GM12874 (cell line): ENCODE data around the gene TLR9.

Experiments used
- TF ChIP-seq, protein P1 (sequence below): IDR thresholded peaks from 2 replicates; pipeline ENCODE4 v1.5.1; 2011; ENCODE audit warnings: low read depth, mild to moderate bottlenecking, control low read depth, low read length, moderate library complexity; ENCODE audit not compliant: insufficient read depth

TLR9 gene

GRCh38 chr3:52195823-52196331 is 29.6 kb downstream of the TLR9 start:
- TF ChIP-seq, protein P1, sequence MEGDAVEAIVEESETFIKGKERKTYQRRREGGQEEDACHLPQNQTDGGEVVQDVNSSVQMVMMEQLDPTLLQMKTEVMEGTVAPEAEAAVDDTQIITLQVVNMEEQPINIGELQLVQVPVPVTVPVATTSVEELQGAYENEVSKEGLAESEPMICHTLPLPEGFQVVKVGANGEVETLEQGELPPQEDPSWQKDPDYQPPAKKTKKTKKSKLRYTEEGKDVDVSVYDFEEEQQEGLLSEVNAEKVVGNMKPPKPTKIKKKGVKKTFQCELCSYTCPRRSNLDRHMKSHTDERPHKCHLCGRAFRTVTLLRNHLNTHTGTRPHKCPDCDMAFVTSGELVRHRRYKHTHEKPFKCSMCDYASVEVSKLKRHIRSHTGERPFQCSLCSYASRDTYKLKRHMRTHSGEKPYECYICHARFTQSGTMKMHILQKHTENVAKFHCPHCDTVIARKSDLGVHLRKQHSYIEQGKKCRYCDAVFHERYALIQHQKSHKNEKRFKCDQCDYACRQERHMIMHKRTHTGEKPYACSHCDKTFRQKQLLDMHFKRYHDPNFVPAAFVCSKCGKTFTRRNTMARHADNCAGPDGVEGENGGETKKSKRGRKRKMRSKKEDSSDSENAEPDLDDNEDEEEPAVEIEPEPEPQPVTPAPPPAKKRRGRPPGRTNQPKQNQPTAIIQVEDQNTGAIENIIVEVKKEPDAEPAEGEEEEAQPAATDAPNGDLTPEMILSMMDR, result no peak

DNA sequence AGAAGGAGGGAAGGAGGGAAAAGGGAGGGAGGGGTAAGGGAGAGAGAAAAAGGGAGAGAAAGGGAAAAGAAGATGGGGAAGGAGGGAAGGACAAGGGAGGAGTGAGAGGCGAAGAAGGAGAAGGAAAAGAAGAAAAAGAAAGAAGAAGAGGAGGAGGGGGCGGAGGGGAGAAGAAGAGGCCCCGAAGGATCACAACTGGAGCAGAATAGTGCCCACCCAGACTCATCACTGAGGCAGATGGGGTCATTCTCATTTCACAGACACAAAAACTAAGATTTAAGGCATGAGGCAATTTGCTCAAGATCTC is 30.2 kb downstream of the TLR9 start:
- TF ChIP-seq, protein P1, result no peak

DNA sequence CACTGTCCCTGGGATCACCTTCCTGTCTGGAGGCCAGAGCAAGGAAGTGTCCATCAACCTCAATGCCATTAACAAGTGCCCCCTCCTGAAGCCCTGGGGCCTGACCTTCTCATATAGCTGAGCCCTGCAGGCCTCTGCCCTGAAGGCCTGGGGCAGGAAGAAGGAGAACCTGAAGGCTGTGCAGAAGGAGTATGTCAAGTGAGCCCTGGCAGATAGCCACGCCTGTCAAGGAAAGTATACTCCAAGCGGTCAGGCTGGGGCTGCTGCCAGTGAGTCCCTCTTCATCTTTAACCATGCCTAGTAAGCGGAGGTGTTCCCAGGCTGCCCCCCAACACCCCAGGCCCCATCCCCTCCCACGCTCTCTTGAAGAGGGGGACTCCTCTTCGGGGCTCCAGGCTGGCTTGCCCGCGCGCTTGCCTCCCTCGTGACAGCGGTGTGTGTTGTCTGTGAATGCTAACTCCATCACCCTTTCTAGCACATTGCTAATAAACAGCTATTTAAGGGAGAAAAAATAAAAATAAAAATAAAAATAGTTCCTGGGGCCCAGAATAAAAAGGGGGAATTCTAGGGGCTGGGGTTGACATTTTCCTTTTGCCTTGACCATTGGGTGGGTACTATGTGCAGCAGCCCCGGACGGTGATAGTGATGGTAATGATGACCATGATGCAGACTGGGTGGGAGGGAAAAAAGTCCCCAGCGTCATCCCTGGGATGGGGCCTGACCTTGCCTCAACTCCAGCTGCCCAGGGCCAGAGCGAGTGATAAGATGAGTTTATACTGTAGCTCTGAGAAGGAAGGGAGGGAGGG is 30.8 kb downstream of the TLR9 start:
- TF ChIP-seq, protein P1, result no peak

GRCh38 chr3:52193065-52193464 is 32.4 kb downstream of the TLR9 start:
- TF ChIP-seq, protein P1, result no peak

GRCh38 chr3:52191663-52192062 is 33.8 kb downstream of the TLR9 start:
- TF ChIP-seq, protein P1, result no peak

DNA sequence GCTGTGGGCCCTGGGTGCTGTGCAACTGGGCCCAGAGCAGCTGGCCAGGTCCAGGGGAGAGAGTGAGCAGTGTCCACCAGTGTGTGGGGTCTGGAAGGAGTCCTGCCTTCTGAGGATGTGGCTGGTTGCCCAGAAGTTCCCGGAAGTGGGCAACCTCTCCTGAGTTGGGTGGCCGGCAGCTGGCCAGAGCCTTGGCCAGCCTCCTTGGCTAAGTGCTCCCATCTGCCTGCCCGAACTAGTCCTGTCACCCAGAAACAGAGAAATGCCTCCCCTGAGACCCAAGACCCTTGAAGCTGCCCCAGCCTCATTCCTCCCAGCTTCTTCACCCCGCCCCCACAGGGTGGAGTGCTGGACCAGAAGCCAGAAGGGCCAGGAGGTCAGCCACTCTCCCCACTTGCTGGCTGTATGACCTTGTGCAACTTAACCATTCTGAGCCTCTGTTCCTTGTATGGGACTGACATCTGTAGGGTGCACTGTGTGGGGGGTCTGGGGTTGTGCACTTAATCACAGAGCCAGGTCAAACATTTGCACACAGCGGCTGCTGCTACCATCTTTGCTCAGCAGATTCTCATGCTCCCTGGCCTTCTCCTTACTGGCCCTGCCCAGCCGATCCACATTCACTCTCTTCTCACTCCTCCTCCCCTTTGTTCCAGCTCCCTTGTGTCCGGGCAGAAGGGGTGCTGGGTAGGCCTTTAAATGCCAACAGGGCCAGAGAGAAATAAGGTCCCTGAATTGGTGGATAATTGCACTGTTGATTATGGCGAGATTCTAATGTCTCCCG is 35.0 kb downstream of the TLR9 start:
- TF ChIP-seq, protein P1, result no peak

DNA sequence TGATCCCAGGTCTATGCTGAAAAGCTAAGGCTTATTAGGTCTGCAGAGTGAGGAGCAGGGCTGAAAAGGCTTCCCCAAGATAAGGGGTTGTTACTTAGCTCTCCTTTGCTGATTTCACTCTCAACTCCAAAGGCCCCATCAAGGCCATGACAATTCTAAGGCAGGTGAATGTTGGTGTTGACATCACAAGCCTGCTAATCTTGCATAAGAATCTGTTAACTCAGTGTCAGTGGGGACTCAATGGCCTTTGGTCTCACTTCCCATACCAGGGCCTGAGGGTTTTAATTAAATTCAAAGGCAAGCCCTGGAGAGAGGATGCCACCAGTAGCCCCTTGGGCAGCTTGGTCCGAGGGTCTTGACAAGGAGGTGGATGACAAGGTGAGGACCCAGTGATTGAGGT is 36.9 kb downstream of the TLR9 start:
- TF ChIP-seq, protein P1, result no peak
